Uterus (tissue), 4 donors: Measurements from ENCODE around the gene PTPN1. TPM values are rescaled to one million over a fixed set of nuclear protein-coding genes. Genes with fewer than 3 reads are reported as not detected.

Experiments used
- DNase-seq, 2 donors: peaks; one replicate each; pipeline ENCODE4 v3.0.0-alpha.2; 2019 to 2020
- H3K27ac ChIP-seq, 2 donors: fragments of 200-600 bp; sonication (generic); 1 replicate in 1 of 2; 2 replicates in 1 of 2; pipeline ENCODE4 v1.5.1; 2016 to 2018
- H3K27me3 ChIP-seq, 2 donors: fragments of 200-600 bp; sonication (generic); one replicate each; pipeline ENCODE4 v1.5.1; 2018 to 2019; ENCODE audit warnings: control low read depth in 1 of 2
- H3K36me3 ChIP-seq, 2 donors: fragments of 200-600 bp; sonication (generic); one replicate each; pipeline ENCODE4 v1.5.1; 2019; ENCODE audit warnings: control low read depth in 1 of 2
- H3K4me1 ChIP-seq, 2 donors: fragments of 200-600 bp; sonication (generic); one replicate each; pipeline ENCODE4 v1.5.1; 2018 to 2019; ENCODE audit warnings: control low read depth in 1 of 2
- H3K4me3 ChIP-seq, 2 donors: fragments of 200-600 bp; sonication (generic); 1 replicate in 1 of 2; 2 replicates in 1 of 2; pipeline ENCODE4 v1.5.1; 2018 to 2019; ENCODE audit warnings: mild to moderate bottlenecking in 1 of 2
- H3K9me3 ChIP-seq, 2 donors: fragments of 200-600 bp; sonication (generic); one replicate each; pipeline ENCODE4 v1.5.1; 2019; ENCODE audit warnings: control low read depth in 1 of 2
- CTCF ChIP-seq, 4 experiments: fragments of 200-600 bp in 2 of 4; fragments of 450-650 bp in 2 of 4; sonication (generic) in 2 of 4; IDR thresholded peaks; one replicate each; pipeline ENCODE4 v1.5.1; 2016 to 2019; ENCODE audit warnings: antibody characterized with exemption in 4 of 4, mild to moderate bottlenecking in 2 of 4, moderate library complexity in 1 of 4
- POLR2A ChIP-seq, 2 donors: fragments of 450-650 bp; IDR thresholded peaks; one replicate each; pipeline ENCODE4 v1.6.1; 2016; ENCODE audit warnings: antibody characterized with exemption in 2 of 2, mild to moderate bottlenecking in 1 of 2, moderate library complexity in 1 of 2
- intact Hi-C: fragments of 100-400 bp; cut with DNase I; formaldehyde crosslinking; loops from one replicate; pipeline ENCODE4 v1.15.1; 2023; ENCODE audit warnings: low total_unique reads
- total RNA-seq, 4 donors: library from RNA; depleted of rRNA in 3 of 4; stranded (reverse); fragments of >200 nt in 3 of 4; gene quantifications; one replicate each; pipeline versions ENCODE4 v1.1.0 to v1.2.4, GENCODE V29; 2014 to 2023
- donor health status: DM: yes; HTN: yes; CAD: no.

Gene PTPN1
- total RNA-seq, 4 donors from 2014 or later, result 14.1 to 33.9 (median 20.2) TPM

GRCh38 chr20:50607436-50607835 lies 97.3 kb downstream of the PTPN1 start:
- intact Hi-C loops, result no loop called here
- Histone ChIP-seq H3K36me3 (no peaks in the 10 kb centered on the region), H3K4me3 (no peak overlapping the region), H3K9me3 (no peaks in the 10 kb centered on the region), H3K4me1 (no peaks in the 10 kb centered on the region), H3K27me3 (no peaks in the 10 kb centered on the region), H3K27ac (no peak overlapping the region)
- TF ChIP-seq CTCF (IDR thresholded peaks at IDR 0.05) (no peak), POLR2A (IDR thresholded peaks at IDR 0.05) (no peak)
- no peak for DNase-seq

DNA sequence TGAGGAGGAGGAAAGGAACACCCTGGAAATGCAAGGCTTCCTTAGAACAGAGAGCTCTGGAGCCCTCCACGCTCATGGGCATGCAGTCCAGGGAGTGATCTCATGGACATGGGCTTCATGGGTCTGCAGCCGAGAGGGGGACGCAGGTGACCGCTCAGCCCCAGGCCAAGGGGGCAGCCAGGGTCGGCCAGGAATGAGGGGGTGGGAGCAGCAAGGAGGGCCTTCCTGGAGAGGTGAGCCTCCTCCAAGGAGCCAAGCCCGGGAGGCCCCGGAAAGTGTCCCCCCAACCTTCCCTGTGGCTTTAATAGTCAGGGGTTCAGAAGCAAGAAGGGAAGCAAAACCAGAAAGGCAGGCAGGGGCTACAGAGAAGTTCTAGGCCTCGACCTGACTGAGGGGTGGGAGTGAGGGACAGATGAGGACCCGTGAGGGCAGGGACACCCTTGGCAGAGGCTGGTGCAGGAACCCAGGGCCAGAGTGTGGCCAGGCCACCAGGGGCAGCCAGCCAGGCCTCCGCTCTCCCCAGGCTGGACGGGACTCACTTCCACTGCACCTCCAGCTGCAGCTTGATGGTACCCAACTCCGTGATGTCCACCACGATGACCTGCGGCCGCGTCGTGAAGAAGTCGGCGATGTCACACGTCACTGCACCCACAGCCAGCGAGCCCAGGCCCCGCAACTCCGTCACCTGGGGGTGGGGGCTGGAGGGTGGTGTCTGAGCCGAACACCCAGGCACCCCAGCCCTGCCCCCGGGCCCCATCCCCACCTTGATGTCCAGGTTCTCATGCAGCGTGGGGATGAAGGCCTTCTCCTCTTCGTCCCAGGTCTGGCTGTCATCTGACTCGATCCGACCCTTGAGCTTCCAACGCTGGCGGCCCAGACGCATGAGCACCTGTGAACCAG lies 97.9 kb downstream of the PTPN1 start:
- Histone ChIP-seq H3K27me3 (no peaks in the 10 kb centered on the region), H3K4me1 (no peaks in the 10 kb centered on the region), H3K4me3 (no peak overlapping the region), H3K36me3 (no peaks in the 10 kb centered on the region), H3K27ac (no peak overlapping the region), H3K9me3 (no peaks in the 10 kb centered on the region)
- intact Hi-C loops, result no loop called here
- no peak for TF ChIP-seq CTCF (IDR thresholded peaks at IDR 0.05)
- no peak for TF ChIP-seq POLR2A (IDR thresholded peaks at IDR 0.05)
- DNase-seq, result no peak

DNA sequence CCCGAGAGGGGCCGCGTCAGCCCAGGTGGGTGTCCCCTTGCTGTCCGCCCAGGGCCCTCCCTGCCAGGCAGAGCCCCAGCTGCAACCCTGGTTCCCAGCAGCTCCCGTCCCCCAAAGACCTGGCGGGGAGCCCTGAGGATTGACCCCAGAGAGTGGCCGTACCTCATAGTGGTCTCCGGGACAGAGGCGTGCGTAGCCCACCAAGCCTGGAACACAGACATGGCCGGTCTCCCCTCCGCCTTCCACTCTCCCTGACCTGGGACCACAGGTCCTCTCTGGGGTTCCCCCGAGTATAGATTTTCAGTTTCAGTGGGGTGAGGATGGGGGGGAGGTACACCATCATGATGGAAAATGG lies 98.5 kb downstream of the PTPN1 start:
- no peak for DNase-seq
- no peak overlapping the region for H3K4me3 ChIP-seq
- no peaks in the 10 kb centered on the region for H3K27me3 ChIP-seq
- H3K36me3 ChIP-seq, result no peaks in the 10 kb centered on the region
- no peak overlapping the region for H3K27ac ChIP-seq
- intact Hi-C loops, result no loop called here
- no peaks in the 10 kb centered on the region for H3K4me1 ChIP-seq
- no peak for TF ChIP-seq CTCF (IDR thresholded peaks at IDR 0.05)
- TF ChIP-seq POLR2A (IDR thresholded peaks at IDR 0.05), result no peak
- H3K9me3 ChIP-seq, result no peaks in the 10 kb centered on the region

GRCh38 chr20:50609438-50609989 lies 99.3 kb downstream of the PTPN1 start:
- H3K4me3 ChIP-seq, result no peak overlapping the region
- TF ChIP-seq CTCF (IDR thresholded peaks at IDR 0.05) (no peak), POLR2A (IDR thresholded peaks at IDR 0.05) (no peak)
- no peak overlapping the region for H3K27ac ChIP-seq
- no peak for DNase-seq
- no peaks in the 10 kb centered on the region for H3K9me3 ChIP-seq
- intact Hi-C loops, result no loop called here
- H3K36me3 ChIP-seq, result no peaks in the 10 kb centered on the region
- no peaks in the 10 kb centered on the region for H3K4me1 ChIP-seq
- H3K27me3 ChIP-seq, result no peaks in the 10 kb centered on the region

DNA sequence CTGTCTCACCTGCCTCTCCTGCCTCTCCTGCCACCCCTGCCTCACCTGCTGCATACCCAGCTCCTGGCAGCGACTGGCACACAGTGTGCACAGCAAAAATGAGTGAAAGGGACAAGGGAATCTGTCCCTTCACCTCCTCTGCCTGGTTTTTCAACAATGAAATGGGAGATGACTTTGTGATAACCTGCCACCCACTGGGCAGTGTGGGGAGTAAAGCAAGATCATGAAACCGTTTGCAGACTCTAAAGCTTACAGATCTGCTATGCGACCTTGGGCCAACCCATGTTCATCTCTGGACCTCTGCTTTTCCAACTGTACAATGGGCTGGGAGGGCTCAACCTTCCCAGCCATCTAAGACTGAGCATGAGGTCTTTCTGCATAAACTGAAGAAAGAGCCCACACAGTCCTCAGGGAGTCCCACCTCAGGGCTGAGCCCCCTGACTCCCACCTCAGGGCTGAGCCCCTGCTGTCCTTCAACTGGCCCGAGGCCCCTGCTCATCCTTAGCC lies 100.1 kb downstream of the PTPN1 start:
- Histone ChIP-seq H3K27me3 (no peaks in the 10 kb centered on the region), H3K9me3 (no peaks in the 10 kb centered on the region), H3K4me1 (no peaks in the 10 kb centered on the region), H3K27ac (no peak overlapping the region), H3K4me3 (no peak overlapping the region), H3K36me3 (no peaks in the 10 kb centered on the region)
- TF ChIP-seq CTCF (IDR thresholded peaks at IDR 0.05) (no peak), POLR2A (IDR thresholded peaks at IDR 0.05) (no peak)
- DNase-seq, result no peak
- intact Hi-C loops, result no loop called here
